ENCODE measurements around the gene C1S.

Gene C1S

GRCh38 chr12:7076493-7076892 is 16.0 kb downstream of the C1S start:
- no peak for DNase-seq (ENCODE audit: low read depth)

- no peak for DNase-seq (ENCODE audit: low read depth)
Measured at GRCh38 chr12:7078163-7078562, 17.6 kb downstream of the C1S start.

DNA sequence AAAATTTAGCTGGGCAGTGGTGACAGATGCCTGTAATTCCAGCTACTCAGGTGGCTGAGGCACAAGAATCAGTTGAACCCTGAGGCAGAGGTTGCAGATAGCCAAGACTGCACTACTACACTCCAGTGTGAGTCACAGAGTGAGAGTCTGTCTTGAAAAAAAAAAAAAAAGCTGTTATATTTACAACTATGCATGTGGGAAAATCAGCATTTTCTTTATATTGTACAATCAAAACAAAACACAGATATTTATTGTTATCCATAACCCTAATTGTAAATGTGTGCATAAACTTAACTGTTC is 19.3 kb downstream of the C1S start:
- peak; percentile 76 for DNase-seq (ENCODE audit: low read depth)

- no peak for DNase-seq (ENCODE audit: low read depth)
Measured at GRCh38 chr12:7081037-7081436, 20.5 kb downstream of the C1S start.

GRCh38 chr12:7083125-7083524 is 22.6 kb downstream of the C1S start:
- no peak for DNase-seq (ENCODE audit: low read depth)

DNA sequence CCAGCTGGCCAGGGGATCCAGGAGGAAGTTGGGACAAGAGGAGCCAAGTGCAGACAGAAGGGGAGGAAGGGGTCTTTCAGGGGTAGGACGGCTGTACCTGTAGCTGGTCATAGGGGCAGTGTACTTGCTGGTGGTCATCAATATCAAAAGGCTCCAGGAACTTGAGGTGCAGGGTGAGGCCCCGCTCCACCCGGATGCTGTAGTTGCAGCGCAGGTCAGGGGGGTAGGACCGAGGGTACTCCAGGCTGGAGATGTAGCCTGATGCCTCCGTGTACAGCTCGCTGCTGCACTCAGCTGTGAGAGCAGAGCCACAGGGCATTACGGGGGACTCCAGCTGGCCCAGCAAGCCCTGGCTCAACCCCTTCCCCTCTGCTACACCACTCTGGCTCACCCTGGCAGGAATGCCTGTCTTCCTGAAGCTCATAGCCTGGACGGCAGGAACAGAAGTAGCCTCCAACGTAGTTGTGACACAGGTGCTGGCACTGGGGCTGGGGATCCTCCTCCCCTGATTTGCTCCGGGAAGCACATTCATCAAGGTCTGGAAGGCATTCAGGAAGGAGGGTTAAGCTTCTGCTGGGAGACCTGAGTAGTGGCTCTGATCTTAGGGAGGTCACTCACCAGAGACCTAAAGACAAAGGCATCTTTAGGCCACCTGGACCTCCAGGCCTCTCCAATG is 28.8 kb downstream of the C1S start:
- DNase-seq (ENCODE audit: low read depth): no peak

GRCh38 chr12:7090222-7090998 is 29.9 kb downstream of the C1S start:
- DNase-seq (ENCODE audit: low read depth): peak; percentile 21

GRCh38 chr12:7091171-7091570 is 30.7 kb downstream of the C1S start:
- no peak for DNase-seq (ENCODE audit: low read depth)

GRCh38 chr12:7091660-7092228 is 31.2 kb downstream of the C1S start:
- DNase-seq (ENCODE audit: low read depth): no peak

DNA sequence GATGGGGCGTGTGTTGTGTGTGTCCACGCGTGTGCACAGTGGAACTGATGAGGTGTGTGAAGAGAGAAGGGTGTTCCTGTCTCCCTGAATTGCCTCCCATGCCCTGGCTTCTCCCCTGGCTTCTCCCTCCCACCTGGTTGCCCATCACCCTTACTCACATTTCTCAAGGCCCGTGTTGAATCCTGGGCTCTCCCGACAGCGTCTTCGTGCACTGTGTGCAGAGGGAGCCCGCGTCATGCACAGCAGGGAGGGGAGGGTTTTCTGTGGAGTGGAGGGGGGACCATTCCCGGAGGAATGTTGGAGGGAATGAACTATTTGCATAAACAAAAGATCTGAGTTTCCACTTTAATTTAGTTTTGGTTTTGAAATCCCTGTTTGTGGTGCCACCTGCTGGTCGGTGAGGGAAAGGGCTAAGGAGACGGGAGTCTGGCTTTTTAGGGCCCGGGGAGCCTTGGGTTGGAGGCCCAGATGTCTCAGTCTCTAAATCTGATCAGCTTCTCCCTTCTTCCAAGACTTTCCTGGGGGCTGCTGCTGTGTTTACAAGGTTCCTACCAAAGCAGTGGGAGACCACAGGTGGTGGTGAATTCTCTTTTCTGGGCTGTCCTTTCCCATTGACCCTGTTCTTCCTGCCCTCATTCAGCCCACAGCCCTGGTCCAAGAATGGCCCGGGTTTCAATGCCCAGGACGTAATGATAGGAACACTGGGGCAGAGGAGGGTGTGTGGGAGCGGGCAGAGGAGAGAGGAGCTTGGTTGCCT is 31.9 kb downstream of the C1S start, which contains the start of gene C1R:
Gene C1R (minus strand): TSS at position 217 of the 757 bp plus-strand sequence. CDS start 57 bp downstream, at position 160.
- peak; percentile 56 for DNase-seq (ENCODE audit: low read depth)

- DNase-seq (ENCODE audit: low read depth): no peak
Measured at GRCh38 chr12:7092986-7093460, 32.5 kb downstream of the C1S start.

DNA sequence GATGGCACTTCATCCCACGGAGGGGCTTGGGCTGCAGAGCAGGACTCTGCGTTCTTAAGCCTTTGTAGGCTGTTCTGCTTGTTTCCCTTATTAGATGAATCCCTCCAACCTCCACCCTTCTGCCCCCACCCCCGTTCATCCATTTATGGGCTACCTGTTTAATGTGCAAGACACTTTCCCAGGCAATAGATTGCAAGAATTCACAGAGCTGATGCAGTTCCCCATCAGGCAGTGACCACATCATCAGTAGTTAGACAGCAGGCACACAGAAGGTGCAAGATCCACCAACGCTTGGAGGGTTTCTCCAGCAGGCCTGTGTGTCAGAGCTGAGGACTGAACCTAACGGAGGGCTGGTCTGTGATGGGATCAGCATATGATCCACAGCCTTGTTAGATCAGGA is 33.0 kb downstream of the C1S start:
- DNase-seq (ENCODE audit: low read depth): no peak

GRCh38 chr12:7093892-7094291 is 33.4 kb downstream of the C1S start:
- peak; percentile 36 for DNase-seq (ENCODE audit: low read depth)

- no peak for DNase-seq (ENCODE audit: low read depth)
Measured at GRCh38 chr12:7096006-7096932, 35.8 kb downstream of the C1S start.

GRCh38 chr12:7096979-7097378 is 36.5 kb downstream of the C1S start:
- no peak for DNase-seq (ENCODE audit: low read depth)

- DNase-seq (ENCODE audit: low read depth): no peak
Measured at GRCh38 chr12:7099290-7099996, 38.9 kb downstream of the C1S start.

- DNase-seq (ENCODE audit: low read depth): no peak
Measured at GRCh38 chr12:7100239-7100638, 39.7 kb downstream of the C1S start.

- DNase-seq (ENCODE audit: low read depth): peak; percentile 30
Measured at GRCh38 chr12:7101047-7101693, 40.7 kb downstream of the C1S start.

GRCh38 chr12:7101694-7102131 is 41.2 kb downstream of the C1S start:
- no peak for DNase-seq (ENCODE audit: low read depth)

GRCh38 chr12:7102582-7102981 is 42.1 kb downstream of the C1S start:
- DNase-seq (ENCODE audit: low read depth): no peak
